ENCODE data around the gene FN3KRP. TPM values are rescaled to one million over a fixed set of nuclear protein-coding genes. Genes with fewer than 3 reads are reported as not detected.
A peak's percentile ranks its signal among the peaks of the same experiment; 100 is the strongest.

FN3KRP gene
- total RNA-seq, 1 donor from 2014 or later, result 5.3 TPM

GRCh38 chr17:82709024-82709675 is 7.4 kb upstream of the FN3KRP start:
- DNase-seq (ENCODE audit: low spot score), result no peak

GRCh38 chr17:82709676-82710498 is 6.6 kb upstream of the FN3KRP start:
- no peak for DNase-seq (ENCODE audit: low spot score)

GRCh38 chr17:82710499-82711232 is 5.8 kb upstream of the FN3KRP start:
- no peak for DNase-seq (ENCODE audit: low spot score)

- DNase-seq (ENCODE audit: low spot score), result no peak
Observed at GRCh38 chr17:82713071-82713723, 3.3 kb upstream of the FN3KRP start.

- no peak for DNase-seq (ENCODE audit: low spot score)
Observed at GRCh38 chr17:82718986-82719685, 2.6 kb downstream of the FN3KRP start.

- DNase-seq (ENCODE audit: low spot score), result no peak
Observed at GRCh38 chr17:82720204-82720603, 3.7 kb downstream of the FN3KRP start.

- DNase-seq (ENCODE audit: low spot score), result no peak
Observed at GRCh38 chr17:82722341-82723013, 6.0 kb downstream of the FN3KRP start.

GRCh38 chr17:82723169-82723807 is 6.8 kb downstream of the FN3KRP start:
- no peak for DNase-seq (ENCODE audit: low spot score)

GRCh38 chr17:82726427-82726826 is 9.9 kb downstream of the FN3KRP start:
- no peak for DNase-seq (ENCODE audit: low spot score)

GRCh38 chr17:82729479-82730260 is 13.2 kb downstream of the FN3KRP start:
- DNase-seq (ENCODE audit: low spot score), result no peak

- no peak for DNase-seq (ENCODE audit: low spot score)
Observed at GRCh38 chr17:82732118-82732743, 15.7 kb downstream of the FN3KRP start.

GRCh38 chr17:82734987-82735866 is 18.7 kb downstream of the FN3KRP start, which contains the start of gene FN3K:
Gene FN3K (plus strand): TSS chr17:82735615. CDS start chr17:82735637, 22 bp downstream.
- peak; percentile 59 for DNase-seq (ENCODE audit: low spot score)

- no peak for DNase-seq (ENCODE audit: low spot score)
Observed at GRCh38 chr17:82736511-82737185, 20.1 kb downstream of the FN3KRP start.

- DNase-seq (ENCODE audit: low spot score), result no peak
Observed at GRCh38 chr17:82737967-82738877, 21.7 kb downstream of the FN3KRP start.

GRCh38 chr17:82740906-82741759 is 24.6 kb downstream of the FN3KRP start:
- DNase-seq (ENCODE audit: low spot score), result no peak
